OCI-LY7 (cell line): Measurements from ENCODE around the gene FYN. TPM values are rescaled to one million over a fixed set of nuclear protein-coding genes. Genes with fewer than 3 reads are reported as not detected.

Experiments
- BruUV-seq: library from RNA; stranded (reverse); fragments of 400-500 nt; replicated peaks from 2 replicates; lab custom pipeline; 2021; lab: Mats Ljungman, UMichigan
- CTCF ChIA-PET: fragments of 300-600 bp; sonication (Branson Sonifier 250); formaldehyde crosslinking; loops from one replicate; lab custom pipeline; 2022; ENCODE audit warnings: antibody characterized with exemption; ENCODE audit not compliant: unreplicated experiment; lab: Charles Lee
- POLR2A ChIA-PET: fragments of 300-600 bp; sonication (Branson Sonifier 250); formaldehyde crosslinking; loops from one replicate; lab custom pipeline; 2022; ENCODE audit warnings: antibody characterized with exemption; lab: Charles Lee
- DNase-seq: peaks from one replicate; pipeline ENCODE4 v3.0.0-alpha.2; 2015; ENCODE audit warnings: low spot score
- H2AFZ ChIP-seq: fragments of 200-600 bp; sonication (generic), shearing (Covaris generic); 2 replicates; pipeline ENCODE4 v1.6.1; 2014; ENCODE audit warnings: mild to moderate bottlenecking, antibody characterized with exemption, low read length, moderate library complexity
- H3K27ac ChIP-seq: fragments of 200-600 bp; sonication (generic); 2 replicates; pipeline ENCODE4 v1.5.1; 2014; ENCODE audit warnings: mixed run types, low read depth, mild to moderate bottlenecking, moderate library complexity, low read length, inconsistent platforms; ENCODE audit not compliant: poor library complexity, severe bottlenecking
- H3K36me3 ChIP-seq: fragments of 200-600 bp; sonication (generic); 2 replicates; pipeline ENCODE4 v1.6.1; 2014; ENCODE audit warnings: mild to moderate bottlenecking, antibody characterized with exemption, low read length, moderate library complexity, mixed read lengths; ENCODE audit not compliant: insufficient read depth
- H3K4me1 ChIP-seq: fragments of 200-600 bp; sonication (generic); 2 replicates; pipeline ENCODE4 v1.5.1; 2014; ENCODE audit warnings: mild to moderate bottlenecking, low read length; ENCODE audit not compliant: insufficient read depth, poor library complexity, severe bottlenecking
- H3K4me2 ChIP-seq: fragments of 200-600 bp; sonication (generic); 2 replicates; pipeline ENCODE4 v1.6.1; 2014; ENCODE audit warnings: mild to moderate bottlenecking, low read length
- H3K4me3 ChIP-seq: fragments of 200-600 bp; sonication (generic); 2 replicates; pipeline ENCODE4 v1.5.1; 2014; ENCODE audit warnings: mild to moderate bottlenecking, low read depth, low read length; ENCODE audit not compliant: poor library complexity, severe bottlenecking
- H3K79me2 ChIP-seq: fragments of 200-600 bp; sonication (generic); 2 replicates; pipeline ENCODE4 v1.6.1; 2016; ENCODE audit warnings: low read depth, mild to moderate bottlenecking, low read length, moderate library complexity, mixed read lengths; ENCODE audit not compliant: insufficient read depth
- H3K9me2 ChIP-seq: fragments of 200-600 bp; sonication (generic); 2 replicates; pipeline ENCODE4 v1.6.1; 2016; ENCODE audit warnings: mild to moderate bottlenecking, low read length, mixed read lengths; ENCODE audit not compliant: insufficient read depth
- H3K9me3 ChIP-seq: fragments of 200-600 bp; sonication (generic); 2 replicates; pipeline ENCODE4 v1.6.1; 2014; ENCODE audit warnings: mild to moderate bottlenecking, mixed run types, low read length, mixed read lengths
- H4K20me1 ChIP-seq: fragments of 200-600 bp; sonication (generic); 2 replicates; pipeline ENCODE4 v1.6.1; 2014; ENCODE audit warnings: mild to moderate bottlenecking, antibody characterized with exemption, low read length, moderate library complexity, mixed read lengths; ENCODE audit not compliant: insufficient read depth
- CTCF ChIP-seq: fragments of 200-600 bp; sonication (generic); conservative IDR thresholded peaks from 2 replicates; pipeline ENCODE4 v1.5.1; 2014; ENCODE audit warnings: mild to moderate bottlenecking, antibody characterized with exemption, low read length, moderate library complexity, mixed read lengths
- EZH2phosphoT487 ChIP-seq: fragments of 200-600 bp; sonication (generic); IDR thresholded peaks from 2 replicates; pipeline ENCODE4 v1.6.1; 2018; ENCODE audit warnings: low read depth, borderline replicate concordance, mild to moderate bottlenecking, mixed run types, antibody characterized with exemption, low read length, moderate library complexity, mixed read lengths
- intact Hi-C: fragments of 100-400 bp; cut with micrococcal nuclease; formaldehyde crosslinking; loops from one replicate; pipeline ENCODE4 v1.10.0; 2022; ENCODE audit not compliant: unreplicated experiment
- total RNA-seq, 2 experiments: library from RNA; depleted of rRNA in 1 of 2; stranded (reverse); fragments of >200 nt in 1 of 2; shearing (Covaris generic) in 1 of 2; gene quantifications; 2 replicates each; pipeline ENCODE4 v1.2.3, GENCODE V29; 2014 to 2022

FYN gene
- total RNA-seq, 2 experiments from 2014 or later = 57.3 to 92.9 TPM

GRCh38 chr6:111674413-111674812 lies 198.8 kb downstream of the FYN start:
- no peaks in the 10 kb centered on the region for H3K9me2 ChIP-seq
- no peaks in the 10 kb centered on the region for H3K4me1 ChIP-seq
- DNase-seq = no peak
- no peak overlapping the region for H3K4me2 ChIP-seq
- H2AFZ ChIP-seq = no peak overlapping the region
- H3K4me3 ChIP-seq = no peak overlapping the region
- H3K9me3 ChIP-seq = no peaks in the 10 kb centered on the region
- ChIA-PET CTCF (no interaction called here), POLR2A (interaction anchor here (0.9 kb wide), 1 partner anchor 15 kb away, joined by 4 read pairs; no protein-coding TSS in a partner anchor)
- H3K79me2 ChIP-seq = no peaks in the 10 kb centered on the region
- no TSS peak for BruUV-seq
- no peak overlapping the region for H3K27ac ChIP-seq
- intact Hi-C loops = no loop called here
- no peaks in the 10 kb centered on the region for H4K20me1 ChIP-seq
- TF ChIP-seq EZH2phosphoT487 (no peak), CTCF (no peak)
- no peaks in the 10 kb centered on the region for H3K36me3 ChIP-seq

DNA sequence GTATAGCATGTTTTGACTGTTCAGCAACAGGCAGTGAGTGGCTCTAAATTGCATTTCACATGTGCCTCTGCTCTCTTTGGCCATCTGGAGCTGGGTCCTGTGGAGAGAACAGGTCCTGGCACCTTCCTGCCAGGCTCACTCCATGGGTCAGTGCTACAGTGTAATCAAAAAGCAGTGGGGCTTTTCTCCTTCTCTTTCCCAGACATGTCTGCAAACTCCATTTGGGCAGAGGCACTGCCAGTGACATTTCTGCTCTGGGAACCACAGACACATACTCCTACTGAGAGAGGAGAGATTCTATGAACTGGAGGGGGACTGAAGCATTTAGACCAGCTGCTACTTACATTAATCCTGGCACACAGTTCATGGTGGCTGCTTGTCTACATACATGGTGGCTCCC lies 199.3 kb downstream of the FYN start:
- no peak for DNase-seq
- H3K79me2 ChIP-seq = no peaks in the 10 kb centered on the region
- H3K4me3 ChIP-seq = no peak overlapping the region
- H2AFZ ChIP-seq = no peak overlapping the region
- TF ChIP-seq CTCF (no peak), EZH2phosphoT487 (no peak)
- no peaks in the 10 kb centered on the region for H4K20me1 ChIP-seq
- no peaks in the 10 kb centered on the region for H3K36me3 ChIP-seq
- H3K27ac ChIP-seq = no peak overlapping the region
- ChIA-PET POLR2A (interaction anchor here (0.6 to 0.9 kb wide), 3 partner anchors 14 to 555 kb away, joined by 3 to 5 read pairs (median 4); no protein-coding TSS in a partner anchor), CTCF (interaction anchor here (0.6 kb wide), 1 partner anchor 26 kb away, joined by 3 read pairs; no protein-coding TSS in a partner anchor)
- H3K4me2 ChIP-seq = no peak overlapping the region
- no peaks in the 10 kb centered on the region for H3K9me2 ChIP-seq
- no peaks in the 10 kb centered on the region for H3K4me1 ChIP-seq
- BruUV-seq = no TSS peak
- no peaks in the 10 kb centered on the region for H3K9me3 ChIP-seq
- intact Hi-C loops = no loop called here

DNA sequence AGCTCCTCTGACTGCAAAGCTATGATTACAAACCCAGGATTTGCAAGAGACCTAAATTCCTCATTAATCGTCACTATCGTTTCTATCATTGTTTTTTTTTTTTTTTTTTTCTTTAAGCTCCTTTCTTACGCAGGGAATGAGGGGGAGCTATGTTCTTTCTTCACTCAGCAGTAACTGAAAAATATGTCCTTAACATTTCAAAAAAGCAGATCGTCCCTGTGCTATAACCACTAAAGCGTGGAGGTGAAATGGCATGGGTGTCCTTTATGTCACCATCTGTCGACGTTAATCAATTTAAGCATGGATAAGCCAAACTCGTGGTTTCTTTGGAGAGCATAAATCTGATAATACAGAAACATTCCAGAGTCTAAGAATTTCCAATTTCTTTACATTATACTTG lies 199.7 kb downstream of the FYN start:
- intact Hi-C loops = no loop called here
- Histone ChIP-seq H3K4me2 (no peak overlapping the region), H3K79me2 (no peaks in the 10 kb centered on the region), H3K4me1 (no peaks in the 10 kb centered on the region), H3K36me3 (no peaks in the 10 kb centered on the region), H3K4me3 (no peak overlapping the region), H2AFZ (no peak overlapping the region), H3K9me2 (no peaks in the 10 kb centered on the region), H3K9me3 (no peaks in the 10 kb centered on the region), H4K20me1 (no peaks in the 10 kb centered on the region), H3K27ac (no peak overlapping the region)
- TF ChIP-seq CTCF (no peak), EZH2phosphoT487 (no peak)
- ChIA-PET POLR2A (interaction anchor here (0.6 to 0.9 kb wide), 6 partner anchors 14 to 554 kb away, joined by 3 to 5 read pairs (median 4); no protein-coding TSS in a partner anchor), CTCF (interaction anchor here (0.5 to 0.6 kb wide), 2 partner anchors 15 to 26 kb away, joined by 3 read pairs; no protein-coding TSS in a partner anchor)
- BruUV-seq = no TSS peak
- no peak for DNase-seq
